Neural cell (in vitro differentiated cells): ENCODE data around the gene SVOP. TPM values are rescaled to one million over a fixed set of nuclear protein-coding genes. Genes with fewer than 3 reads are reported as not detected.

Experiments
- H2AFZ ChIP-seq: fragments of 200-600, 300-800 bp; sonication (generic), shearing (Covaris generic); 2 replicates; pipeline ENCODE4 v1.6.0; 2014; ENCODE audit warnings: low read depth, mild to moderate bottlenecking, antibody characterized with exemption, low read length, moderate library complexity
- H3F3A ChIP-seq: fragments of 200-600 bp; shearing (Covaris generic); 2 replicates; pipeline ENCODE4 v1.6.1; 2016; ENCODE audit warnings: mild to moderate bottlenecking, moderate library complexity, mixed read lengths, antibody characterized with exemption, low read length; ENCODE audit not compliant: insufficient read depth, poor library complexity, severe bottlenecking
- H3K27ac ChIP-seq: fragments of 200-600, 300-800 bp; sonication (generic), shearing (Covaris generic); 2 replicates; pipeline ENCODE4 v1.5.1; 2014; ENCODE audit warnings: mild to moderate bottlenecking, low read length, moderate library complexity
- H3K27me3 ChIP-seq: fragments of 300-800, 200-600 bp; sonication (generic), shearing (Covaris generic); 2 replicates; pipeline ENCODE4 v1.6.0; 2014; ENCODE audit warnings: mild to moderate bottlenecking, low read depth, low read length, moderate library complexity; ENCODE audit not compliant: insufficient read depth
- H3K36me3 ChIP-seq: fragments of 300-800, 200-600 bp; sonication (generic), shearing (Covaris generic); 2 replicates; pipeline ENCODE4 v1.5.1; 2014; ENCODE audit warnings: mild to moderate bottlenecking, antibody characterized with exemption, low read length, moderate library complexity; ENCODE audit not compliant: insufficient read depth
- H3K4me2 ChIP-seq: fragments of 300-800, 200-600 bp; sonication (generic), shearing (Covaris generic); 2 replicates; pipeline ENCODE4 v1.6.0; 2014; ENCODE audit warnings: mild to moderate bottlenecking, low read length
- H3K4me3 ChIP-seq: fragments of 300-800, 200-600 bp; sonication (generic), shearing (Covaris generic); 2 replicates; pipeline ENCODE4 v1.5.1; 2014; ENCODE audit warnings: mild to moderate bottlenecking, low read length, moderate library complexity
- H3K79me2 ChIP-seq: fragments of 200-600 bp; shearing (Covaris generic); replicated peaks from 2 replicates; pipeline ENCODE4 v1.6.0; 2014; ENCODE audit warnings: mild to moderate bottlenecking, low read length, moderate library complexity; ENCODE audit not compliant: insufficient read depth
- H3K9ac ChIP-seq: fragments of 300-800, 200-600 bp; sonication (generic), shearing (Covaris generic); 2 replicates; pipeline ENCODE4 v1.6.1; 2016; ENCODE audit warnings: mild to moderate bottlenecking, low read length, mixed read lengths
- H3K9me2 ChIP-seq: fragments of 200-600 bp; shearing (Covaris generic); 2 replicates; pipeline ENCODE4 v1.6.1; 2016; ENCODE audit warnings: mild to moderate bottlenecking, low read length, mixed read lengths; ENCODE audit not compliant: insufficient read depth
- H3K9me3 ChIP-seq: fragments of 200-600, 300-800 bp; sonication (generic), shearing (Covaris generic); 2 replicates; pipeline ENCODE4 v1.6.1; 2016; ENCODE audit warnings: mild to moderate bottlenecking, mixed run types, low read length, moderate library complexity, mixed read lengths
- H4K20me1 ChIP-seq: fragments of 200-600 bp; shearing (Covaris generic); 2 replicates; pipeline ENCODE4 v1.6.1; 2016; ENCODE audit warnings: mild to moderate bottlenecking, mixed run types; ENCODE audit not compliant: insufficient read depth
- CTCF ChIP-seq: fragments of 450-650 bp; IDR thresholded peaks from 2 replicates; pipeline ENCODE4 v1.5.1; 2014; ENCODE audit warnings: antibody characterized with exemption, mild to moderate bottlenecking, moderate library complexity; ENCODE audit not compliant: poor library complexity, severe bottlenecking
- EP300 ChIP-seq: fragments of 450-650 bp; conservative IDR thresholded peaks from 2 replicates; pipeline ENCODE4 v1.6.1; 2014; ENCODE audit warnings: antibody characterized with exemption, mild to moderate bottlenecking, moderate library complexity; ENCODE audit not compliant: poor library complexity, severe bottlenecking
- EZH2 ChIP-seq: fragments of 200-600, 300-800 bp; shearing (Covaris generic), sonication (generic); IDR thresholded peaks from 2 replicates; pipeline ENCODE4 v1.6.1; 2014; ENCODE audit warnings: antibody characterized with exemption, low read length, borderline replicate concordance, mild to moderate bottlenecking; ENCODE audit not compliant: insufficient read depth, poor library complexity, severe bottlenecking
- MXI1 ChIP-seq: fragments of 450-650 bp; conservative IDR thresholded peaks from 2 replicates; pipeline ENCODE4 v1.6.1; 2014; ENCODE audit warnings: antibody characterized with exemption, mild to moderate bottlenecking; ENCODE audit not compliant: poor library complexity, severe bottlenecking
- POLR2AphosphoS5 ChIP-seq: IDR thresholded peaks from 2 replicates; pipeline ENCODE4 v1.6.1; 2012
- RAD21 ChIP-seq: fragments of 450-650 bp; conservative IDR thresholded peaks from 2 replicates; pipeline ENCODE4 v1.6.1; 2014; ENCODE audit warnings: antibody characterized with exemption, mild to moderate bottlenecking, moderate library complexity
- REST ChIP-seq: IDR thresholded peaks from 2 replicates; pipeline ENCODE4 v1.6.1; 2012; ENCODE audit warnings: borderline replicate concordance
- SMC3 ChIP-seq: fragments of 450-650 bp; conservative IDR thresholded peaks from 2 replicates; pipeline ENCODE4 v1.6.1; 2014; ENCODE audit warnings: antibody characterized with exemption, mild to moderate bottlenecking, moderate library complexity; ENCODE audit not compliant: poor library complexity
- TAF1 ChIP-seq: IDR thresholded peaks from 2 replicates; pipeline ENCODE4 v1.6.1; 2012; ENCODE audit warnings: low read depth
- polyA plus RNA-seq: library from polyadenylated mRNA; depleted of rRNA; stranded (reverse); fragments of >200 nt; gene quantifications from 2 replicates; pipeline ENCODE4 v1.2.3, GENCODE V29; 2014

Gene SVOP
- polyA plus RNA-seq, 1 donor from 2014 or later = 41.3 TPM

- H3K27me3 ChIP-seq = no peaks in the 10 kb centered on the region
- no peaks in the 10 kb centered on the region for H4K20me1 ChIP-seq
- H3K4me3 ChIP-seq = no peak overlapping the region
- no peak overlapping the region for H3K27ac ChIP-seq
- no peaks in the 10 kb centered on the region for H3F3A ChIP-seq
- no peak overlapping the region for H3K4me2 ChIP-seq
- peaks cover 12% of the 10 kb centered on the region for H3K9me3 ChIP-seq
- no peak for TF ChIP-seq RAD21
- no peak for TF ChIP-seq CTCF
- no peak for TF ChIP-seq REST
- no peak for TF ChIP-seq EP300
- TF ChIP-seq TAF1 = no peak
- TF ChIP-seq SMC3 = no peak
- TF ChIP-seq POLR2AphosphoS5 = no peak
- H2AFZ ChIP-seq = no peak overlapping the region
- H3K79me2 ChIP-seq = no peaks in the 10 kb centered on the region
- H3K9ac ChIP-seq = no peak overlapping the region
- no peaks in the 10 kb centered on the region for H3K9me2 ChIP-seq
- H3K36me3 ChIP-seq = peaks cover 7% of the 10 kb centered on the region
Measured at GRCh38 chr12:108949976-108950375, 70.9 kb downstream of the SVOP start.

GRCh38 chr12:108948367-108948766 is 72.5 kb downstream of the SVOP start:
- H3K27me3 ChIP-seq = no peaks in the 10 kb centered on the region
- peaks cover 12% of the 10 kb centered on the region for H3K9me3 ChIP-seq
- H3K79me2 ChIP-seq = no peaks in the 10 kb centered on the region
- no peak overlapping the region for H3K9ac ChIP-seq
- H3F3A ChIP-seq = no peaks in the 10 kb centered on the region
- no peak overlapping the region for H3K4me3 ChIP-seq
- no peaks in the 10 kb centered on the region for H3K9me2 ChIP-seq
- no peak overlapping the region for H3K27ac ChIP-seq
- H2AFZ ChIP-seq = no peak overlapping the region
- H4K20me1 ChIP-seq = no peaks in the 10 kb centered on the region
- H3K4me2 ChIP-seq = no peak overlapping the region
- peaks cover 7% of the 10 kb centered on the region for H3K36me3 ChIP-seq
- no peak for TF ChIP-seq POLR2AphosphoS5
- TF ChIP-seq EZH2 = no peak
- TF ChIP-seq REST = no peak
- no peak for TF ChIP-seq TAF1
- no peak for TF ChIP-seq MXI1
- no peak for TF ChIP-seq CTCF
- no peak for TF ChIP-seq SMC3
- TF ChIP-seq EP300 = no peak
- TF ChIP-seq RAD21 = no peak
